LNCaP clone FGC (cell line): Measurements from ENCODE around the gene KPTN.

ENCODE experiments used
- DNase-seq: peaks from one replicate; pipeline ENCODE4 v3.0.0-alpha.2; 2011; ENCODE audit warnings: low read depth
- H3K4me3 ChIP-seq: 2 replicates; pipeline ENCODE4 v1.5.1; 2011; ENCODE audit warnings: mild to moderate bottlenecking, low read depth, low read length, control low read depth
- CTCF ChIP-seq: IDR thresholded peaks from 2 replicates; pipeline ENCODE4 v1.5.1; 2012; ENCODE audit warnings: mild to moderate bottlenecking; ENCODE audit not compliant: control insufficient read depth, insufficient read depth; ENCODE audit errors: extremely low read depth

The KPTN gene

GRCh38 chr19:47456721-47457474, 27.1 kb downstream of the KPTN start:
- DNase-seq = no peak
- no peak overlapping the region for H3K4me3 ChIP-seq
- no peak for TF ChIP-seq CTCF

- no peak for DNase-seq
- no peak overlapping the region for H3K4me3 ChIP-seq
- TF ChIP-seq CTCF = no peak
Measured at GRCh38 chr19:47450478-47450877, 33.5 kb downstream of the KPTN start.

- no peak overlapping the region for H3K4me3 ChIP-seq
- no peak for TF ChIP-seq CTCF
- no peak for DNase-seq
Measured at GRCh38 chr19:47448360-47448727, 35.7 kb downstream of the KPTN start.

- no peak for DNase-seq
- H3K4me3 ChIP-seq = no peak overlapping the region
- no peak for TF ChIP-seq CTCF
Measured at GRCh38 chr19:47447470-47448359, 36.3 kb downstream of the KPTN start.

GRCh38 chr19:47446534-47447469, 37.2 kb downstream of the KPTN start:
- DNase-seq = no peak
- TF ChIP-seq CTCF = no peak
- H3K4me3 ChIP-seq = no peak overlapping the region

- no peak overlapping the region for H3K4me3 ChIP-seq
- no peak for TF ChIP-seq CTCF
- no peak for DNase-seq
Measured at GRCh38 chr19:47445937-47446402, 38.0 kb downstream of the KPTN start.
